Sigmoid colon (tissue), 7 donors: ENCODE measurements around the gene CCS. TPM values are rescaled to one million over a fixed set of nuclear protein-coding genes. Genes with fewer than 3 reads are reported as not detected.

ENCODE experiments used
- DNase-seq: peaks from one replicate; pipeline ENCODE4 v3.0.0-alpha.2; 2019
- H3K27ac ChIP-seq, 4 donors: fragments of 200-600 bp; sonication (generic); one replicate each; pipeline ENCODE4 v1.5.1; 2016 to 2019; ENCODE audit warnings: mild to moderate bottlenecking in 1 of 4
- H3K27me3 ChIP-seq, 3 donors: fragments of 200-600 bp; sonication (generic); one replicate each; pipeline ENCODE4 v1.5.1; 2019; ENCODE audit warnings: mild to moderate bottlenecking in 1 of 3
- H3K36me3 ChIP-seq, 4 donors: fragments of 200-600 bp; sonication (generic); one replicate each; pipeline ENCODE4 v1.5.1; 2016 to 2019
- H3K4me1 ChIP-seq, 4 donors: fragments of 200-600 bp; sonication (generic); one replicate each; pipeline ENCODE4 v1.5.1; 2017 to 2019
- H3K4me3 ChIP-seq, 4 donors: fragments of 200-600 bp; sonication (generic); one replicate each; pipeline ENCODE4 v1.5.1; 2017 to 2019; ENCODE audit warnings: mild to moderate bottlenecking in 2 of 4, moderate library complexity in 1 of 4
- H3K9me3 ChIP-seq, 4 donors: fragments of 200-600 bp in 3 of 4; sonication (generic) in 3 of 4; one replicate each; pipeline versions ENCODE4 v1.5.1 to v1.6.1; 2013 to 2019
- EP300 ChIP-seq, 4 donors: sonication (generic); formaldehyde crosslinking; IDR thresholded peaks; one replicate each; pipeline ENCODE4 v1.6.1; 2017; ENCODE audit warnings: antibody characterized with exemption in 4 of 4
- POLR2A ChIP-seq, 2 donors: fragments of 450-650 bp; IDR thresholded peaks; one replicate each; pipeline ENCODE4 v1.6.1; 2016; ENCODE audit warnings: antibody characterized with exemption in 2 of 2, mild to moderate bottlenecking in 2 of 2, moderate library complexity in 2 of 2
- POLR2AphosphoS5 ChIP-seq, 4 donors: sonication (generic); formaldehyde crosslinking; IDR thresholded peaks; one replicate each; pipeline ENCODE4 v1.6.1; 2017; ENCODE audit warnings: antibody characterized with exemption in 4 of 4
- WGBS, 2 donors: extraction: QIAGEN DNeasy Blood & Tissue Kit; methylation state at CpG; one replicate each; pipeline ENCODE4 v1.1.7; 2013; 5-methylcytosine and 5-hydroxymethylcytosine counted together
- intact Hi-C: fragments of 100-400 bp; cut with DNase I; formaldehyde crosslinking; loops from one replicate; pipeline ENCODE4 v1.15.1; 2023
- polyA plus RNA-seq, 3 donors: library from polyadenylated mRNA; stranded (reverse); fragments of 200-250 nt; gene quantifications; one replicate each; pipeline ENCODE4 v1.2.3, GENCODE V29; 2013
- total RNA-seq, 4 donors: library from RNA; depleted of rRNA; stranded (reverse); fragments of >200 nt; gene quantifications; one replicate each; pipeline ENCODE4 v1.1.0, GENCODE V29; 2016
- TF ChIP-seq, protein P1 (sequence below), 4 experiments: fragments of 450-650 bp in 3 of 4; fragments of 200-600 bp in 1 of 4; IDR thresholded peaks; one replicate each; pipeline ENCODE4 v1.5.1; 2016 to 2019; ENCODE audit warnings: antibody characterized with exemption in 4 of 4, mild to moderate bottlenecking in 3 of 4, moderate library complexity in 2 of 4
- donor health status: healthy with polysubstance abuse.
- donor health status: Bipolar disorder and iron deficiency.
- donor health status: healthy.

Gene CCS
- total and polyA plus RNA-seq, 7 donors = 26.0 to 48.8 (median 40.6) TPM

DNA sequence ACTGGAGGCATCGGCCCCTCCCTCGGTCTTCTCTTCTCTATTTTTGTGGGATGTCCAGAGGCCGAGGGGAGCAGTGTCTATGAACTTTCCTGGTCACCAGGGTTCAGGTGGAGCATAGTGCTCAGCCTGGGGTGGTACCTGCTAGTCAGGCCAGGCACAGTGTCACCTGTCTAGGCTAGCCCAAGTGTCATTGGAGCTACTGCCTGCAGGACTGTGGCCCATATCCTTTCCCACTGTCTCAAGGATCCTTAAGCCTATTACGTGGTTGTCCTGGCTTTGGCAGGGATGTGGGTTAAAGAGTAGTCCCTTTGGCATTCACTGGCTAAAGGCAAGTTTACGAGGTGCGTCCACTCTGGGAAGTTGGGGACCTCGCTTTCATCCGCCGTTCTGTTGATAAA lies 32.8 kb downstream of the CCS start:
- peak overlapping the region; percentile 35 to 99 (median 96) for H3K27ac ChIP-seq

DNA sequence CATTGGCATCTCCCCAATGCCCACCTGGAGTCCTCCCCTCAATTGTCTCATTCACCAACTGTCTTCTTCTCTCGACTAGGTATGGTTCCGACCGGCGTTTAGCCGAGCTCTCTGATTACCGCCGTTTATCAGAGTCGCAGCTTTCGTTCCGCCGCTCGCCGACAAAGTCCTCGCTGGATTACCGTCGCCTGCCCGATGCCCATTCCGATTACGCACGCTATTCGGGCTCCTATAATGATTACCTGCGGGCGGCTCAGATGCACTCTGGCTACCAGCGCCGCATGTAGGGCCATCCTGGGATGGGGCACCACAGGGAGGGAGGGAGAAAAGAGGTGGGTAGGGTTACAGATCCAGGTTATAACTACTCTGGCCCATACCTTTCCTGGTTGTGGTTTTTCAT lies 33.4 kb downstream of the CCS start:
- no peak for TF ChIP-seq POLR2AphosphoS5 (IDR thresholded peaks at IDR 0.05)
- TF ChIP-seq POLR2A (IDR thresholded peaks at IDR 0.05) = no peak
- no peak for TF ChIP-seq EP300 (IDR thresholded peaks at IDR 0.05)
- TF ChIP-seq, protein P1, sequence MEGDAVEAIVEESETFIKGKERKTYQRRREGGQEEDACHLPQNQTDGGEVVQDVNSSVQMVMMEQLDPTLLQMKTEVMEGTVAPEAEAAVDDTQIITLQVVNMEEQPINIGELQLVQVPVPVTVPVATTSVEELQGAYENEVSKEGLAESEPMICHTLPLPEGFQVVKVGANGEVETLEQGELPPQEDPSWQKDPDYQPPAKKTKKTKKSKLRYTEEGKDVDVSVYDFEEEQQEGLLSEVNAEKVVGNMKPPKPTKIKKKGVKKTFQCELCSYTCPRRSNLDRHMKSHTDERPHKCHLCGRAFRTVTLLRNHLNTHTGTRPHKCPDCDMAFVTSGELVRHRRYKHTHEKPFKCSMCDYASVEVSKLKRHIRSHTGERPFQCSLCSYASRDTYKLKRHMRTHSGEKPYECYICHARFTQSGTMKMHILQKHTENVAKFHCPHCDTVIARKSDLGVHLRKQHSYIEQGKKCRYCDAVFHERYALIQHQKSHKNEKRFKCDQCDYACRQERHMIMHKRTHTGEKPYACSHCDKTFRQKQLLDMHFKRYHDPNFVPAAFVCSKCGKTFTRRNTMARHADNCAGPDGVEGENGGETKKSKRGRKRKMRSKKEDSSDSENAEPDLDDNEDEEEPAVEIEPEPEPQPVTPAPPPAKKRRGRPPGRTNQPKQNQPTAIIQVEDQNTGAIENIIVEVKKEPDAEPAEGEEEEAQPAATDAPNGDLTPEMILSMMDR (IDR thresholded peaks at IDR 0.05) = no peak
- DNase-seq = no peak
- intact Hi-C loops = no loop called here
- peaks cover 0 to 74% (median 52%) of the 10 kb centered on the region in 4 donors for H3K4me1 ChIP-seq
- H3K9me3 ChIP-seq = no peaks in the 10 kb centered on the region
- H3K27ac ChIP-seq = peak overlapping the region in 3 of 4 donors; percentile 21 to 99 (median 98)
- peaks cover 31 to 67% (median 40%) of the 10 kb centered on the region in 4 donors for H3K36me3 ChIP-seq
- no peaks in the 10 kb centered on the region for H3K27me3 ChIP-seq
- no peak overlapping the region for H3K4me3 ChIP-seq
- WGBS, 2 donors = 95 to 97% methylated on average over 25 of the region's 25 CpGs

More for the DNA sequence above, 32.8 kb downstream of the CCS start:
- DNase-seq = no peak
- Histone ChIP-seq H3K27me3 (no peaks in the 10 kb centered on the region), H3K4me1 (peaks cover 0 to 79% (median 55%) of the 10 kb centered on the region in 4 donors), H3K4me3 (no peak overlapping the region), H3K36me3 (peaks cover 31 to 67% (median 40%) of the 10 kb centered on the region in 4 donors), H3K9me3 (no peaks in the 10 kb centered on the region)
- intact Hi-C loops = no loop called here
- 90 to 92% methylated on average over 9 of the region's 9 CpGs for whole genome bisulfite sequencing, 2 donors
- TF ChIP-seq, protein P1 (IDR thresholded peaks at IDR 0.05) = no peak
- TF ChIP-seq POLR2AphosphoS5 (IDR thresholded peaks at IDR 0.05) (no peak), EP300 (IDR thresholded peaks at IDR 0.05) (no peak), POLR2A (IDR thresholded peaks at IDR 0.05) (no peak)

DNA sequence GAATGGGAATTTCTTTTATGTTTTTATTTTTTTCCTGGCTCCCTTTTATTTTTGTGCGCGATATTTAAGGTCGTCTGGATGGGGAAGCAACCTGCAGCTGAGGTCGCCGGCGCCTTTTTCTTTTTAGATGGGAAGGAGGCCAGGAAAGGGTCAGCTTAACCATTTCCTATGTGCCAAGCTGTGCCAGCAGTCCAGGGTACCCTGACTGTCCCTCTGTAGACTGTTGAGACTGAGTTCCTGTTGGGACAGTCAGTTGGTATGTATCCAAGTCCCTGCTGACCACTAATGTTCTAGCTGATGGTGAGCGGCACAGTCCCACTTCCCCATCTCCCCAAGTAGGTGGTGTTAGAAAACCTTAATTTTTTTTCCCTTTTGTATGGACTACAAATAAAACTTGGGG lies 33.9 kb downstream of the CCS start:
- 89 to 92% methylated on average over 7 of the region's 7 CpGs for WGBS, 2 donors
- Histone ChIP-seq H3K36me3 (peaks cover 31 to 67% (median 40%) of the 10 kb centered on the region in 4 donors), H3K27me3 (no peaks in the 10 kb centered on the region), H3K4me1 (peaks cover 0 to 71% (median 51%) of the 10 kb centered on the region in 4 donors), H3K4me3 (no peak overlapping the region), H3K27ac (peak overlapping the region in 3 of 4 donors; percentile 21 to 99 (median 98)), H3K9me3 (no peaks in the 10 kb centered on the region)
- DNase-seq = no peak
- no peak for TF ChIP-seq EP300 (IDR thresholded peaks at IDR 0.05)
- intact Hi-C loops = no loop called here

DNA sequence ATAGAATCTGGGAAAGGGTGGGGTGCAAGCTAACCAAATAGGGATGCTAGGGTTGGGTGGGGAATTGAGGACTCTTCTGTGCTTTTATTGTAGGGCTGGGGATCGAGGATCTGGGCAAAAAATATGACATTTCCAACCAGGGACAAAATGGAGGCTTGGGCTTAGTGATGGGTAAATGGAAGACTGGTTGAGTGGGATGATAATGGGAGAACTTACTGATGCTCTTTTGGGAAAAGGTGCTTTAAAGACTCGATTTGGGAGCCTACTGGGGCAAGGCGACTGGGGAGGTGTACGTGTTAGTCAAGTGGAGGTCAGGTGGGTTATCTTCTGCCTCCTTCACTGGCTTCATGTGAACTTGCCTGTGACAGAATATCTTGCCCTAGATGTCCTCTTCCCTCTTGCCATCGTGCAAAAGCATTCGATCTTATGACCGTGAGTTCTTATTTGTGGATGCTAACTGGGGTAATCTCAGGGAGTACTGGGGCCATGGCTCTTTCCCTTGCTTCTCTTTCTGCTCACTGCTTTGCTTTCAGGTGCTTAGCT lies 35.1 kb downstream of the CCS start:
- no peaks in the 10 kb centered on the region for H3K27me3 ChIP-seq
- H3K27ac ChIP-seq = no peak overlapping the region
- H3K4me1 ChIP-seq = peaks cover 0 to 64% (median 50%) of the 10 kb centered on the region in 4 donors
- 90 to 95% methylated on average over 7 of the region's 7 CpGs for WGBS, 2 donors
- TF ChIP-seq POLR2A (IDR thresholded peaks at IDR 0.05) (no peak), POLR2AphosphoS5 (IDR thresholded peaks at IDR 0.05) (no peak), EP300 (IDR thresholded peaks at IDR 0.05) (no peak)
- TF ChIP-seq, protein P1 (IDR thresholded peaks at IDR 0.05) = no peak
- DNase-seq = no peak
- H3K9me3 ChIP-seq = no peaks in the 10 kb centered on the region
- H3K4me3 ChIP-seq = no peak overlapping the region
- H3K36me3 ChIP-seq = peaks cover 31 to 70% (median 40%) of the 10 kb centered on the region in 4 donors
- intact Hi-C loops = no loop called here

DNA sequence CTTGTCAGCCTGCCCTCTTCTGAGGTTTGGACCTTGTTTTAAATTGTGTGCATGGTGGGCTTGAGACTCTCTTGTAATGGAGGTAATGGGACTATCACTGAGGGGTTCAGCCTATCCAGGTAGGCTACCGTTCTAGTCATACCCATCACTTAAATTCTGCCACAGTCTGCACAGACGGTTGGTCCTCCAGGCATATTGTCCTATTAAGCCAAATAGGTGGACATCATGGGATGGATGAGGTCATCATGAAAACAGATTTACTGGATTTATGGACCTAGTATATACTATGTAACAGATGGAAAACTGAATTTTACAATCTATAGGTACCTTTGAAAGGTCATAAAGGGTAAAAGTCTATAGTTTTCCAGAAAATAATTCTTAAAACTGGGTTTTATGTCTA lies 36.4 kb downstream of the CCS start:
- TF ChIP-seq POLR2AphosphoS5 (IDR thresholded peaks at IDR 0.05) = no peak
- TF ChIP-seq EP300 (IDR thresholded peaks at IDR 0.05) = no peak
- TF ChIP-seq, protein P1 (IDR thresholded peaks at IDR 0.05) = no peak
- no peak for TF ChIP-seq POLR2A (IDR thresholded peaks at IDR 0.05)
- intact Hi-C loops = no loop called here
- H3K4me3 ChIP-seq = no peak overlapping the region
- no peaks in the 10 kb centered on the region for H3K27me3 ChIP-seq
- DNase-seq = no peak
- WGBS, 2 donors = 80 to 89% methylated on average over 2 of the region's 2 CpGs
- no peaks in the 10 kb centered on the region for H3K9me3 ChIP-seq
- peaks cover 27 to 68% (median 39%) of the 10 kb centered on the region in 4 donors for H3K36me3 ChIP-seq
- H3K4me1 ChIP-seq = peaks cover 0 to 57% (median 41%) of the 10 kb centered on the region in 4 donors
- H3K27ac ChIP-seq = no peak overlapping the region
